Stomach (tissue), 4 donors: ENCODE results near the gene SORCS3.

Experiments
- POLR2A ChIP-seq, 4 donors: fragments of 450-650 bp; IDR thresholded peaks; one replicate each; pipeline ENCODE4 v1.6.1; 2016; ENCODE audit warnings: antibody characterized with exemption in 4 of 4, control low read depth in 2 of 4, mild to moderate bottlenecking in 1 of 4, moderate library complexity in 1 of 4
- POLR2AphosphoS5 ChIP-seq, 3 donors: sonication (generic); formaldehyde crosslinking; IDR thresholded peaks; one replicate each; pipeline ENCODE4 v1.6.1; 2016; ENCODE audit warnings: antibody characterized with exemption in 3 of 3

GRCh38 chr10:104666106-104666505 is 25.0 kb downstream of the SORCS3 start:
- TF ChIP-seq POLR2A (IDR thresholded peaks at IDR 0.05) = no peak
- no peak for TF ChIP-seq POLR2AphosphoS5 (IDR thresholded peaks at IDR 0.05)
